ENCODE measurements around the gene CEACAM1. TPM values are rescaled to one million over a fixed set of nuclear protein-coding genes. Genes with fewer than 3 reads are reported as not detected.

Gene CEACAM1
- total RNA-seq, 6 experiments from 2014 or later, result 27.4 to 64.6 (median 45.7) TPM

DNA sequence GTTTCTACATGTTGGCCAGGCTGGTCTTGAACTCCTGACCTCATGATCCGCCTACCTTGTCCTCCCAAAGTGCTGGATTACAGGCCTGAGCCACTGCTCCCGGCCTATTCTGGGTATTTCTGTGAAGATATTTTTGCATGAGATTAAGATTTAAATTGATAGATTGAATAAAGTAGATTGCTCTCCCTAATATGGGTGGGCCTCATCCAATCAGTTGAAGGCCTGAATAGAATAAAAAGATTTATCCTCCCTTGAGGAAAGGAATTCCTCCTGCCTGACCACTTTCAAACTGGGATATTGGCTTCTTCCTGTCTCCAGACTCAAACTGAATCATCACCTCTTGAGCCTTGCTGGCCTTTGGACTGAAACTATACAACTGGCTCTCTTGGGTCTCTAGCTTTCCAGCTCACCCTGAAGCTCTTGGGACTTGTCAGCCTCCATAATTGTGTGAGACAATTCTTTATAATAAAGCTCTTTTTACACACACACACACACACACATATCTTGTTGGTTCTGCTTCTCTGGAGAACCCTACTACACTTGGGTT is 49.4 kb downstream of the CEACAM1 start:
- ATAC-seq (no peak), DNase-seq (no peak)
- Histone ChIP-seq H3K36me3 (no peaks in the 10 kb centered on the region), H3K27ac (no peak overlapping the region), H3K4me1 (peaks cover 0 to 23% (median 8%) of the 10 kb centered on the region in 4 donors), H3K4me3 (no peak overlapping the region), H3K27me3 (no peaks in the 10 kb centered on the region), H3K9me3 (no peaks in the 10 kb centered on the region)
- WGBS (ENCODE audit: insufficient coverage, low coverage, low lambda C conversion rate, missing lambda C conversion rate), result 100% methylated on average over 2 of the region's 2 CpGs
- TF ChIP-seq, protein P1, sequence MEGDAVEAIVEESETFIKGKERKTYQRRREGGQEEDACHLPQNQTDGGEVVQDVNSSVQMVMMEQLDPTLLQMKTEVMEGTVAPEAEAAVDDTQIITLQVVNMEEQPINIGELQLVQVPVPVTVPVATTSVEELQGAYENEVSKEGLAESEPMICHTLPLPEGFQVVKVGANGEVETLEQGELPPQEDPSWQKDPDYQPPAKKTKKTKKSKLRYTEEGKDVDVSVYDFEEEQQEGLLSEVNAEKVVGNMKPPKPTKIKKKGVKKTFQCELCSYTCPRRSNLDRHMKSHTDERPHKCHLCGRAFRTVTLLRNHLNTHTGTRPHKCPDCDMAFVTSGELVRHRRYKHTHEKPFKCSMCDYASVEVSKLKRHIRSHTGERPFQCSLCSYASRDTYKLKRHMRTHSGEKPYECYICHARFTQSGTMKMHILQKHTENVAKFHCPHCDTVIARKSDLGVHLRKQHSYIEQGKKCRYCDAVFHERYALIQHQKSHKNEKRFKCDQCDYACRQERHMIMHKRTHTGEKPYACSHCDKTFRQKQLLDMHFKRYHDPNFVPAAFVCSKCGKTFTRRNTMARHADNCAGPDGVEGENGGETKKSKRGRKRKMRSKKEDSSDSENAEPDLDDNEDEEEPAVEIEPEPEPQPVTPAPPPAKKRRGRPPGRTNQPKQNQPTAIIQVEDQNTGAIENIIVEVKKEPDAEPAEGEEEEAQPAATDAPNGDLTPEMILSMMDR (IDR thresholded peaks at IDR 0.05), result no peak
- TF ChIP-seq POLR2A (IDR thresholded peaks at IDR 0.05), result no peak
- intact Hi-C loops (cut with DNase I), result no loop called here

DNA sequence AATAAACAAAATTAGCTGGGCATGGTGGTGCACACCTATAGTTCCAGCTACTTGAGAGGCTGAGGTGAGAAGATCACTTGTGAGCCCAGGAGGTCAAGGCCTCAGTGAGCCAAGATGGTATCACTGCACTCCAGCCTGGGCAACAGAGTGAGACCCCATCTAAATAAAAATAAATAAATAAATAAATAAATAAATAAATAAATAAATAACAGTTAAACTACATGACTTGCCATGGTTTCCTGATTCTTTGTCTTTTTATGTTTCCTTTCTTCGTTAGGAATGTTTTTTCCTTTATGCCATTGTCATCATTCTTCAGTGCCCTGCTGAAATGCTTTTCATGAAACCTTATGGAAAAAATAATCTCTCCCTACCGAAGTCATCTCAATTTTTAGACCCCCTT is 50.3 kb downstream of the CEACAM1 start:
- DNase-seq, result no peak
- Histone ChIP-seq H3K4me3 (no peak overlapping the region), H3K9me3 (no peaks in the 10 kb centered on the region), H3K36me3 (no peaks in the 10 kb centered on the region), H3K4me1 (peaks cover 0 to 23% (median 8%) of the 10 kb centered on the region in 4 donors), H3K27me3 (no peaks in the 10 kb centered on the region), H3K27ac (no peak overlapping the region)
- intact Hi-C loops (cut with DNase I), result no loop called here
- TF ChIP-seq, protein P1 (IDR thresholded peaks at IDR 0.05), result no peak
- TF ChIP-seq POLR2A (IDR thresholded peaks at IDR 0.05), result no peak
- WGBS (ENCODE audit: insufficient coverage, low coverage, low lambda C conversion rate, missing lambda C conversion rate), result 74% methylated on average over 2 of the region's 2 CpGs
- no peak for ATAC-seq

DNA sequence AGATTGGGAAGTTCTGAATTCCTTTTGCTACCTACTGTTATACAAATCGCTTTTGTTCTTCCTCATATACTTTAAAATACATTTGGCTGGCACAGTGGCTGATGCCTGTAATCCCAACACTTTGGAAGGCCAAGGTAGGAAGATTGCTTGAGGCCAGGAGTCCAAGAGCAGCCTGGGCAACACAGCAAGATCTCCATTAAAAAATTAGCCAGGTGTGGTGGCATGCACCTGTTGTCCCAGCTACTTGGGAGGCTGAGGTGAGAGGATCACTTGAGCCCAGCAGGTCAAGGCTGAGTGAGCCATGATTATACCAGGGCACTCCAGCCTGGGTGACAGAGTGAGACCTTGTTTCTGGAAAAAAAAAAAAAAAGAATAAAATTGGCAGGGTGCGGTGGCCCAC is 51.2 kb downstream of the CEACAM1 start:
- no peak overlapping the region for H3K27ac ChIP-seq
- TF ChIP-seq, protein P1 (IDR thresholded peaks at IDR 0.05), result no peak
- no peak for TF ChIP-seq POLR2A (IDR thresholded peaks at IDR 0.05)
- H3K4me1 ChIP-seq, result peaks cover 0 to 20% (median 8%) of the 10 kb centered on the region in 4 donors
- ATAC-seq, result no peak
- H3K4me3 ChIP-seq, result no peak overlapping the region
- DNase-seq, result no peak
- intact Hi-C loops (cut with DNase I), result no loop called here
- H3K27me3 ChIP-seq, result no peaks in the 10 kb centered on the region
- H3K36me3 ChIP-seq, result no peaks in the 10 kb centered on the region
- H3K9me3 ChIP-seq, result no peaks in the 10 kb centered on the region
- 90% methylated on average over 2 of the region's 2 CpGs for WGBS (ENCODE audit: insufficient coverage, low coverage, low lambda C conversion rate, missing lambda C conversion rate)

DNA sequence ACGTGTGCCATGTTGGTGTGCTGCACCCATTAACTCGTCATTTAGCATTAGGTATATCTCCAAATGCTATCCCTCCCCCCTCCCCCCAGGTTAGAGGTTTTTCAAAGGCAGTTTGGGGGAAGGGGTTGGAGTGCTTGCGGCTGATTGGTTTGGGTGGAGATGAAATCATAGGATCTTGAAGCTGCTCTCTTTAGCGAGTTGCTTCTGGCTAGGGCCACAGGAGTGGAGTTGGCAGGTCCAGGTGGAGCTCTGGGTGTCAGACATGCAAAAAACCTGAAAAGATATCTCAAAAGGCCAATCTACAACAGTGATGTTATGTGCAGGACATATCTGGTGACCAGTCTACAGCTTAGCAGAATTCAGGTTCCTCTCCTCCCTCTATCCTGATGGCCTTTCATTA is 52.9 kb downstream of the CEACAM1 start:
- Histone ChIP-seq H3K4me3 (no peak overlapping the region), H3K4me1 (peaks cover 0 to 7% (median 3%) of the 10 kb centered on the region in 4 donors), H3K9me3 (no peaks in the 10 kb centered on the region), H3K27ac (no peak overlapping the region), H3K36me3 (no peaks in the 10 kb centered on the region), H3K27me3 (no peaks in the 10 kb centered on the region)
- 80% methylated on average over 2 of the region's 4 CpGs for WGBS (ENCODE audit: insufficient coverage, low coverage, low lambda C conversion rate, missing lambda C conversion rate)
- ATAC-seq, result no peak
- intact Hi-C loops (cut with DNase I), result no loop called here
- TF ChIP-seq, protein P1 (IDR thresholded peaks at IDR 0.05), result no peak
- no peak for TF ChIP-seq POLR2A (IDR thresholded peaks at IDR 0.05)
- DNase-seq, result no peak

DNA sequence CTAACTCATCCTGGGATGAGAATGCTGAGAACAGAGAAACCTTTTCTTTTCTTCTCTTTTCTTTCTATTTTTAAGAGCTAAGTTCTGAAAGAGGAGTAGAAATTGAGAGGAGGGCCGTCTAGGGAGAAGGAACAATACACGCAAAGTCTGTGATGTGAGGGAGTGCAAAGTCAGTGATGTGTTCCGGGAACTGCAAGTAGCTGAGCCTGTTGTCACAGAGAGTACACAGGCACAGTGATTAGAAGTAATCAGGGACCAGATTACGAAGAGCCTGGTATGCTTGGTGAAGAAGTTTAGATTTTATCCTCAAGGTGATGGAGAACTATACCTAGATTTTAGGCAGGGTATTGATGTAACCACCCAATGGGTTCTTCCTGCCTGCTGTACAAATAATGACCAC is 53.5 kb downstream of the CEACAM1 start:
- ATAC-seq, result no peak
- no peak for TF ChIP-seq POLR2A (IDR thresholded peaks at IDR 0.05)
- TF ChIP-seq, protein P1 (IDR thresholded peaks at IDR 0.05), result no peak
- H3K4me3 ChIP-seq, result no peak overlapping the region

More for the DNA sequence above, 53.5 kb downstream of the CEACAM1 start:
- H3K4me1 ChIP-seq, result peaks cover 0 to 1% (median 0%) of the 10 kb centered on the region in 4 donors
- 80% methylated on average over 4 of the region's 4 CpGs for WGBS (ENCODE audit: insufficient coverage, low coverage, low lambda C conversion rate, missing lambda C conversion rate)
- no peaks in the 10 kb centered on the region for H3K9me3 ChIP-seq
- no peak overlapping the region for H3K27ac ChIP-seq
- no peaks in the 10 kb centered on the region for H3K27me3 ChIP-seq
- no peaks in the 10 kb centered on the region for H3K36me3 ChIP-seq
- DNase-seq, result no peak
- intact Hi-C loops (cut with DNase I), result no loop called here

Measured in right lobe of liver (tissue), 6 donors.